Vagina (tissue), 2 donors: ENCODE results near the gene RPTOR. TPM values are rescaled to one million over a fixed set of nuclear protein-coding genes. Genes with fewer than 3 reads are reported as not detected.

Experiments used
- DNase-seq, 2 donors: peaks; one replicate each; pipeline ENCODE4 v3.0.0-alpha.2; 2017; ENCODE audit errors: extremely low spot score in 2 of 2
- H3K27ac ChIP-seq: fragments of 200-600 bp; sonication (generic); one replicate; pipeline ENCODE4 v1.5.1; 2019
- H3K27me3 ChIP-seq: fragments of 200-600 bp; sonication (generic); one replicate; pipeline ENCODE4 v1.5.1; 2019
- H3K36me3 ChIP-seq, 2 donors: fragments of 200-600 bp; sonication (generic); one replicate each; pipeline ENCODE4 v1.5.1; 2017 to 2019
- H3K4me1 ChIP-seq: fragments of 200-600 bp; sonication (generic); one replicate; pipeline ENCODE4 v1.5.1; 2019
- H3K4me3 ChIP-seq, 2 donors: fragments of 200-600 bp; sonication (generic); 1 replicate in 1 of 2; 2 replicates in 1 of 2; pipeline ENCODE4 v1.5.1; 2016 to 2019
- H3K9me3 ChIP-seq: fragments of 200-600 bp; sonication (generic); one replicate; pipeline ENCODE4 v1.5.1; 2019
- CTCF ChIP-seq, 3 experiments: fragments of 450-650 bp in 2 of 3; fragments of 200-600 bp in 1 of 3; sonication (generic) in 1 of 3; IDR thresholded peaks; one replicate each; pipeline ENCODE4 v1.5.1; 2017 to 2019; ENCODE audit warnings: antibody characterized with exemption in 3 of 3, mild to moderate bottlenecking in 2 of 3, moderate library complexity in 2 of 3
- POLR2A ChIP-seq, 2 donors: fragments of 450-650 bp; IDR thresholded peaks; one replicate each; pipeline ENCODE4 v1.6.1; 2017; ENCODE audit warnings: antibody characterized with exemption in 2 of 2, mild to moderate bottlenecking in 2 of 2, moderate library complexity in 2 of 2
- POLR2AphosphoS5 ChIP-seq, 2 donors: sonication (generic); formaldehyde crosslinking; IDR thresholded peaks; one replicate each; pipeline ENCODE4 v1.9.0; 2017; ENCODE audit warnings: antibody characterized with exemption in 2 of 2, mild to moderate bottlenecking in 2 of 2, low read depth in 1 of 2; ENCODE audit not compliant: insufficient read depth in 1 of 2
- intact Hi-C: fragments of 100-400 bp; cut with DNase I; formaldehyde crosslinking; loops from one replicate; pipeline ENCODE4 v1.15.1; 2023
- total RNA-seq: library from RNA; depleted of rRNA; stranded (reverse); fragments of >200 nt; gene quantifications from one replicate; pipeline ENCODE4 v1.2.3, GENCODE V29; 2016

Gene RPTOR
- total RNA-seq, 1 donor from 2014 or later, result 38.3 TPM

GRCh38 chr17:81000334-81000630, 455.6 kb downstream of the RPTOR start:
- intact Hi-C loops, result loop anchor here (10.0 kb wide), 1 partner anchor 195 kb away; no protein-coding TSS in a partner anchor
- no peak for DNase-seq
- Histone ChIP-seq H3K4me3 (no peak overlapping the region), H3K27ac (no peak overlapping the region), H3K4me1 (peaks cover 31% of the 10 kb centered on the region), H3K27me3 (no peaks in the 10 kb centered on the region), H3K36me3 (peaks cover 0 to 45% of the 10 kb centered on the region in 2 donors), H3K9me3 (no peaks in the 10 kb centered on the region)
- no peak for TF ChIP-seq CTCF (IDR thresholded peaks at IDR 0.05)
- no peak for TF ChIP-seq POLR2A (IDR thresholded peaks at IDR 0.05)
- no peak for TF ChIP-seq POLR2AphosphoS5 (IDR thresholded peaks at IDR 0.05; ENCODE audit: insufficient read depth in 1 of 2, low read depth in 1 of 2)

GRCh38 chr17:81000631-81001357, 456.2 kb downstream of the RPTOR start:
- H3K9me3 ChIP-seq, result no peaks in the 10 kb centered on the region
- intact Hi-C loops, result loop anchor here (10.0 kb wide), 1 partner anchor 194 kb away; no protein-coding TSS in a partner anchor
- no peak overlapping the region for H3K27ac ChIP-seq
- H3K27me3 ChIP-seq, result no peaks in the 10 kb centered on the region
- no peak for DNase-seq
- no peak overlapping the region for H3K4me3 ChIP-seq
- TF ChIP-seq POLR2AphosphoS5 (IDR thresholded peaks at IDR 0.05; ENCODE audit: insufficient read depth in 1 of 2, low read depth in 1 of 2) (no peak), CTCF (IDR thresholded peaks at IDR 0.05) (no peak), POLR2A (IDR thresholded peaks at IDR 0.05) (no peak)
- peaks cover 31% of the 10 kb centered on the region for H3K4me1 ChIP-seq
- peaks cover 0 to 40% of the 10 kb centered on the region in 2 donors for H3K36me3 ChIP-seq

GRCh38 chr17:81002013-81002384, 457.4 kb downstream of the RPTOR start:
- Histone ChIP-seq H3K4me1 (peaks cover 31% of the 10 kb centered on the region), H3K36me3 (peaks cover 0 to 31% of the 10 kb centered on the region in 2 donors), H3K9me3 (no peaks in the 10 kb centered on the region), H3K27me3 (no peaks in the 10 kb centered on the region), H3K27ac (no peak overlapping the region), H3K4me3 (no peak overlapping the region)
- no peak for DNase-seq
- no peak for TF ChIP-seq CTCF (IDR thresholded peaks at IDR 0.05)
- no peak for TF ChIP-seq POLR2AphosphoS5 (IDR thresholded peaks at IDR 0.05; ENCODE audit: insufficient read depth in 1 of 2, low read depth in 1 of 2)
- no peak for TF ChIP-seq POLR2A (IDR thresholded peaks at IDR 0.05)
- intact Hi-C loops, result loop anchor here (10.0 kb wide), 1 partner anchor 193 kb away; no protein-coding TSS in a partner anchor

GRCh38 chr17:81002409-81003361, 458.0 kb downstream of the RPTOR start:
- H3K4me1 ChIP-seq, result peaks cover 31% of the 10 kb centered on the region
- no peak for DNase-seq
- no peaks in the 10 kb centered on the region for H3K9me3 ChIP-seq
- TF ChIP-seq POLR2A (IDR thresholded peaks at IDR 0.05) (no peak), POLR2AphosphoS5 (IDR thresholded peaks at IDR 0.05; ENCODE audit: insufficient read depth in 1 of 2, low read depth in 1 of 2) (peak in 1 of 2 donors; percentile 49), CTCF (IDR thresholded peaks at IDR 0.05) (no peak)
- H3K4me3 ChIP-seq, result no peak overlapping the region
- intact Hi-C loops, result loop anchor here (10.0 kb wide), 1 partner anchor 192 kb away; no protein-coding TSS in a partner anchor
- peak overlapping the region; percentile 11 for H3K27ac ChIP-seq
- peaks cover 0 to 24% of the 10 kb centered on the region in 2 donors for H3K36me3 ChIP-seq
- no peaks in the 10 kb centered on the region for H3K27me3 ChIP-seq
